ENCODE data around the gene MYOCD. TPM values are rescaled to one million over a fixed set of nuclear protein-coding genes. Genes with fewer than 3 reads are reported as not detected.

The MYOCD gene
- total RNA-seq, 1 experiment from 2014 or later = 1.2 TPM

DNA sequence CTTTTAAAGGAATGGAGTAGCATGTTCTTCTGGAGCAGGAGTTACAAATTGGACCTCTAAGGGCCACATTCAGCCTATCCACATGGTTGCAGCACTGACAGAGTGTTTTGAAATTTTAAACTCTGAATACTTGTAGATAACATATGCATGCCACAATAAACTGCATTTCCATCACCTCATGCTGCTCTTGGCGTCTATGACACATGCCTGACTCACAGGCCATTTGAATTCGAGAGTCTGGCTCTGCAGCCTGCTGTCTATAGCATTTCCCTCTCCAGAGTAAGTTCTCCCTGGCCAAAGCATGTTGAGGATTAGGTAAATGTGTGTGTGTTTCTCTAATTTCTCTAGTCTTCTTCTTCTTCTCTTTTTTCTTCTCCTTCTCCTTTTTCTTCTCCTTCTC lies 28.7 kb upstream of the MYOCD start:
- ATAC-seq (peak; percentile 38), DNase-seq (ENCODE audit: low spot score) (no peak)
- H3K9me3 Mint-ChIP-seq = peaks cover 14% of the 10 kb centered on the region
- TF ChIP-seq RORB (CRISPR knock-in tag; IDR thresholded peaks at IDR 0.05) = no peak
- no peak for TF ChIP-seq FOXP1 (CRISPR knock-in tag; IDR thresholded peaks at IDR 0.05; ENCODE audit: borderline replicate concordance)
- TF ChIP-seq ESRRA (CRISPR knock-in tag; IDR thresholded peaks at IDR 0.05; ENCODE audit: borderline replicate concordance) = no peak
- TF ChIP-seq, protein P1, sequence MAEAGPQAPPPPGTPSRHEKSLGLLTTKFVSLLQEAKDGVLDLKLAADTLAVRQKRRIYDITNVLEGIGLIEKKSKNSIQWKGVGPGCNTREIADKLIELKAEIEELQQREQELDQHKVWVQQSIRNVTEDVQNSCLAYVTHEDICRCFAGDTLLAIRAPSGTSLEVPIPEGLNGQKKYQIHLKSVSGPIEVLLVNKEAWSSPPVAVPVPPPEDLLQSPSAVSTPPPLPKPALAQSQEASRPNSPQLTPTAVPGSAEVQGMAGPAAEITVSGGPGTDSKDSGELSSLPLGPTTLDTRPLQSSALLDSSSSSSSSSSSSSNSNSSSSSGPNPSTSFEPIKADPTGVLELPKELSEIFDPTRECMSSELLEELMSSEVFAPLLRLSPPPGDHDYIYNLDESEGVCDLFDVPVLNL (CRISPR knock-in tag; IDR thresholded peaks at IDR 0.05; ENCODE audit: borderline replicate concordance, low read depth) = no peak
- TF ChIP-seq NFATC4 (CRISPR knock-in tag; IDR thresholded peaks at IDR 0.05) = no peak
- TF ChIP-seq, protein P2, sequence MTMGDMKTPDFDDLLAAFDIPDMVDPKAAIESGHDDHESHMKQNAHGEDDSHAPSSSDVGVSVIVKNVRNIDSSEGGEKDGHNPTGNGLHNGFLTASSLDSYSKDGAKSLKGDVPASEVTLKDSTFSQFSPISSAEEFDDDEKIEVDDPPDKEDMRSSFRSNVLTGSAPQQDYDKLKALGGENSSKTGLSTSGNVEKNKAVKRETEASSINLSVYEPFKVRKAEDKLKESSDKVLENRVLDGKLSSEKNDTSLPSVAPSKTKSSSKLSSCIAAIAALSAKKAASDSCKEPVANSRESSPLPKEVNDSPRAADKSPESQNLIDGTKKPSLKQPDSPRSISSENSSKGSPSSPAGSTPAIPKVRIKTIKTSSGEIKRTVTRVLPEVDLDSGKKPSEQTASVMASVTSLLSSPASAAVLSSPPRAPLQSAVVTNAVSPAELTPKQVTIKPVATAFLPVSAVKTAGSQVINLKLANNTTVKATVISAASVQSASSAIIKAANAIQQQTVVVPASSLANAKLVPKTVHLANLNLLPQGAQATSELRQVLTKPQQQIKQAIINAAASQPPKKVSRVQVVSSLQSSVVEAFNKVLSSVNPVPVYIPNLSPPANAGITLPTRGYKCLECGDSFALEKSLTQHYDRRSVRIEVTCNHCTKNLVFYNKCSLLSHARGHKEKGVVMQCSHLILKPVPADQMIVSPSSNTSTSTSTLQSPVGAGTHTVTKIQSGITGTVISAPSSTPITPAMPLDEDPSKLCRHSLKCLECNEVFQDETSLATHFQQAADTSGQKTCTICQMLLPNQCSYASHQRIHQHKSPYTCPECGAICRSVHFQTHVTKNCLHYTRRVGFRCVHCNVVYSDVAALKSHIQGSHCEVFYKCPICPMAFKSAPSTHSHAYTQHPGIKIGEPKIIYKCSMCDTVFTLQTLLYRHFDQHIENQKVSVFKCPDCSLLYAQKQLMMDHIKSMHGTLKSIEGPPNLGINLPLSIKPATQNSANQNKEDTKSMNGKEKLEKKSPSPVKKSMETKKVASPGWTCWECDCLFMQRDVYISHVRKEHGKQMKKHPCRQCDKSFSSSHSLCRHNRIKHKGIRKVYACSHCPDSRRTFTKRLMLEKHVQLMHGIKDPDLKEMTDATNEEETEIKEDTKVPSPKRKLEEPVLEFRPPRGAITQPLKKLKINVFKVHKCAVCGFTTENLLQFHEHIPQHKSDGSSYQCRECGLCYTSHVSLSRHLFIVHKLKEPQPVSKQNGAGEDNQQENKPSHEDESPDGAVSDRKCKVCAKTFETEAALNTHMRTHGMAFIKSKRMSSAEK (CRISPR knock-in tag; IDR thresholded peaks at IDR 0.05; ENCODE audit: borderline replicate concordance) = no peak
- TF ChIP-seq NFYB (CRISPR knock-in tag; conservative IDR thresholded peaks at IDR 0.05; ENCODE audit: low read depth) = no peak
- no peak for TF ChIP-seq ELF4 (CRISPR knock-in tag; IDR thresholded peaks at IDR 0.05; ENCODE audit: low read depth)
- no peak for TF ChIP-seq ATF1 (CRISPR knock-in tag; IDR thresholded peaks at IDR 0.05)
- TF ChIP-seq, protein P3, sequence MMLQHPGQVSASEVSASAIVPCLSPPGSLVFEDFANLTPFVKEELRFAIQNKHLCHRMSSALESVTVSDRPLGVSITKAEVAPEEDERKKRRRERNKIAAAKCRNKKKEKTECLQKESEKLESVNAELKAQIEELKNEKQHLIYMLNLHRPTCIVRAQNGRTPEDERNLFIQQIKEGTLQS (CRISPR knock-in tag; conservative IDR thresholded peaks at IDR 0.05) = no peak
- TF ChIP-seq, protein P4, sequence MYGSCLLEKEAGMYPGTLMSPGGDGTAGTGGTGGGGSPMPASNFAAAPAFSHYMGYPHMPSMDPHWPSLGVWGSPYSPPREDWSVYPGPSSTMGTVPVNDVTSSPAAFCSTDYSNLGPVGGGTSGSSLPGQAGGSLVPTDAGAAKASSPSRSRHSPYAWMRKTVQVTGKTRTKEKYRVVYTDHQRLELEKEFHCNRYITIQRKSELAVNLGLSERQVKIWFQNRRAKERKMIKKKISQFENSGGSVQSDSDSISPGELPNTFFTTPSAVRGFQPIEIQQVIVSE (CRISPR knock-in tag; IDR thresholded peaks at IDR 0.05; ENCODE audit: borderline replicate concordance) = no peak
- no peak for TF ChIP-seq PRRX2 (CRISPR knock-in tag; IDR thresholded peaks at IDR 0.05)
- no peak overlapping the region for H3K4me3 Mint-ChIP-seq
- H3K36me3 Mint-ChIP-seq = peaks cover 2% of the 10 kb centered on the region; the same call in 1 of the 2 replicates
- ChIA-PET POLR2A (no interaction called here), CTCF (no interaction called here)
- no peaks in the 10 kb centered on the region; the same call in none of the 2 replicates for H3K27me3 Mint-ChIP-seq (ENCODE audit: low read depth)
- H3K4me1 Mint-ChIP-seq = peaks cover 20% of the 10 kb centered on the region
- no peak overlapping the region for H3K27ac Mint-ChIP-seq

DNA sequence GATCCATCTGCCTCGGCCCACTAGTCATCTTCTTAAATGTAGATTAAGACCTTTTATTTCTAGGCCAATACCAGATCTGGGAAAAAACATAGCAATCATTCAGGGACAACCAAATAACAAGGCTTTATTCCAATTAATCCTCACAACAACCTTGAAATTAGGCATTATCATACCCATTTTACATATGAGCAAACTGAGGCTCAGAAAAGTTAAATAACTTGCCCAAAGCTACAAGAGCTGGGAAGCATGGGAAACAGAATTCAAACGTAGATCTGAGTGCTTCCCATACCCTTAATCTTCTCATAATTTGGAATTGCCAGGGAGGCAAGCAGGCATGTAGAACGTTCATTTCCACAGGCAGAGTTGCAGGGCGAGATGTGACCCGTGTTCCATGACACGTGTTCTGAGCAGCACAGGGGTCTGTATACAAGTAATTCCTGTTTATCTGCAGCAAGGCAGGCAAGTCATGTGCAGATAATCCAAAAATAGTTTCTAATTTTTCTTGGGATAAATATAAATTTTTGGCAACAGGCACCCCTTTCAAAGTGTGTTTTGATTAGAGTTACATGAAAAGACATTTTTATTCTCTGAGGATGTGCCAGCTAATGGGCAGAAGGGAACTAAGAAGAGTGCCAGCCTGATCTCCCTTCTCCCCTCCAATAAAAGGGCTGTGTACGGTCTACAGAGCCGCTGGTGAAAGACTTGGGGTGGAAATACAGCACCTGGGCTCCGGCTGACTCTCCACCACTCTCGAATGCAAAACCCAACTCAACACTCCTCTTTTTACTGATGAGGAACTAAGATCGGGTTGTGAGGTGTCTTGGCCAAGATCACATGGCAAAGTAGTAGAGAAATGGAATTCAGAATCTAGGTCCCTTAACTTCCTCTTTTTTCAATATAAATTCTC lies 27.7 kb upstream of the MYOCD start:
- Mint-ChIP-seq H3K4me1 (peaks cover 20% of the 10 kb centered on the region), H3K4me3 (no peak overlapping the region), H3K27ac (no peak overlapping the region), H3K36me3 (peaks cover 2% of the 10 kb centered on the region; the same call in 1 of the 2 replicates), H3K9me3 (peaks cover 14% of the 10 kb centered on the region), H3K27me3 (ENCODE audit: low read depth) (no peaks in the 10 kb centered on the region; the same call in none of the 2 replicates)
- TF ChIP-seq KAT7 (CRISPR knock-in tag; IDR thresholded peaks at IDR 0.05; ENCODE audit: borderline replicate concordance) (no peak), FOXJ3 (CRISPR knock-in tag; IDR thresholded peaks at IDR 0.05; ENCODE audit: borderline replicate concordance) (no peak), CBFB (CRISPR knock-in tag; IDR thresholded peaks at IDR 0.05; ENCODE audit: low read depth) (no peak)
- TF ChIP-seq, protein P5, sequence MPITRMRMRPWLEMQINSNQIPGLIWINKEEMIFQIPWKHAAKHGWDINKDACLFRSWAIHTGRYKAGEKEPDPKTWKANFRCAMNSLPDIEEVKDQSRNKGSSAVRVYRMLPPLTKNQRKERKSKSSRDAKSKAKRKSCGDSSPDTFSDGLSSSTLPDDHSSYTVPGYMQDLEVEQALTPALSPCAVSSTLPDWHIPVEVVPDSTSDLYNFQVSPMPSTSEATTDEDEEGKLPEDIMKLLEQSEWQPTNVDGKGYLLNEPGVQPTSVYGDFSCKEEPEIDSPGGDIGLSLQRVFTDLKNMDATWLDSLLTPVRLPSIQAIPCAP (CRISPR knock-in tag; IDR thresholded peaks at IDR 0.05) = no peak
- TF ChIP-seq, protein P6, sequence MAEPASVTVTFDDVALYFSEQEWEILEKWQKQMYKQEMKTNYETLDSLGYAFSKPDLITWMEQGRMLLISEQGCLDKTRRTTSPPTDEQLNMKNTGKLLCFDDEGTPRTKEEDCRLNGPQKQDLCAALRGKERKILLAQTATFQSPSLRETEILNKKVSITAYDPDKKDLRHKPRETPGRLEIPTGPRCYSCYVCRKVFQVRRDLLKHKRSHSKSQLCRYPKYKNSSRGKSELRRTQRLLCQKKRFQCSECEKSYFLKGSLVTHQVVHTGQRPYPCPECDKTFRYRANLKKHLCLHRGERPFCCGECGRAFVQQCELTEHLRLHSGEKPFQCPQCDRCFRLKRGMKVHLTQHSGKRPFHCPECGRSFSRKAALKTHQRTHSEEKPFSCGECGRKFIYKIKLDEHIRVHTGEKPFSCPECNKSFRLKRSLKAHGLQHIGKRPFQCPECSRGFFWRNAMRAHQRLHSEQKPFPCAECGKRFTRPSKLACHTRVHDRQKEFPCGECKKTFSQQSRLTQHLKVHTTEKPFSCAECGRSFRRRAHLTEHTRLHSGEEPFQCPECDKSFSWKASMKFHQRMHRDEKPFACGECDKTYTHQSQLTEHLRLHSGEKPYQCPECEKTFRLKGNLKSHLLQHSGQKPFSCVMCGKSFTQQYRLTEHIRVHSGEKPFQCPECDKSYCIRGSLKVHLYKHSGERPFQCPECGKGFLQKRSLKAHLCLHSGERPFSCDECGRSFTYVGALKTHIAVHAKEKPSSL (CRISPR knock-in tag; conservative IDR thresholded peaks at IDR 0.05) = no peak
- TF ChIP-seq, protein P7, sequence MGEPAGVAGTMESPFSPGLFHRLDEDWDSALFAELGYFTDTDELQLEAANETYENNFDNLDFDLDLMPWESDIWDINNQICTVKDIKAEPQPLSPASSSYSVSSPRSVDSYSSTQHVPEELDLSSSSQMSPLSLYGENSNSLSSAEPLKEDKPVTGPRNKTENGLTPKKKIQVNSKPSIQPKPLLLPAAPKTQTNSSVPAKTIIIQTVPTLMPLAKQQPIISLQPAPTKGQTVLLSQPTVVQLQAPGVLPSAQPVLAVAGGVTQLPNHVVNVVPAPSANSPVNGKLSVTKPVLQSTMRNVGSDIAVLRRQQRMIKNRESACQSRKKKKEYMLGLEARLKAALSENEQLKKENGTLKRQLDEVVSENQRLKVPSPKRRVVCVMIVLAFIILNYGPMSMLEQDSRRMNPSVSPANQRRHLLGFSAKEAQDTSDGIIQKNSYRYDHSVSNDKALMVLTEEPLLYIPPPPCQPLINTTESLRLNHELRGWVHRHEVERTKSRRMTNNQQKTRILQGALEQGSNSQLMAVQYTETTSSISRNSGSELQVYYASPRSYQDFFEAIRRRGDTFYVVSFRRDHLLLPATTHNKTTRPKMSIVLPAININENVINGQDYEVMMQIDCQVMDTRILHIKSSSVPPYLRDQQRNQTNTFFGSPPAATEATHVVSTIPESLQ (CRISPR knock-in tag; IDR thresholded peaks at IDR 0.05) = no peak
- CTCF ChIA-PET = interaction anchor here (1.1 kb wide), 1 partner anchor 13 kb away, joined by 3 read pairs; no protein-coding TSS in a partner anchor
- ATAC-seq (no peak), DNase-seq (ENCODE audit: low spot score) (no peak)
- POLR2A ChIA-PET = no interaction called here
